HEK293 (cell line): Measurements from ENCODE around the gene CCDC50.

Source experiments
- CTCF ChIP-seq: fragments of 450-650 bp; formaldehyde crosslinking; IDR thresholded peaks from 2 replicates; pipeline ENCODE4 v1.5.1; 2016; ENCODE audit warnings: missing biosample characterization, missing genetic modification characterization
- ELK4 ChIP-seq: IDR thresholded peaks from 2 replicates; pipeline ENCODE4 v1.6.1; 2011; ENCODE audit warnings: mild to moderate bottlenecking, low read depth, low read length, borderline replicate concordance
- ZFP37 ChIP-seq: fragments of 450-650 bp; formaldehyde crosslinking; IDR thresholded peaks from 2 replicates; pipeline ENCODE4 v1.5.1; 2016; ENCODE audit warnings: missing biosample characterization, missing genetic modification characterization

DNA sequence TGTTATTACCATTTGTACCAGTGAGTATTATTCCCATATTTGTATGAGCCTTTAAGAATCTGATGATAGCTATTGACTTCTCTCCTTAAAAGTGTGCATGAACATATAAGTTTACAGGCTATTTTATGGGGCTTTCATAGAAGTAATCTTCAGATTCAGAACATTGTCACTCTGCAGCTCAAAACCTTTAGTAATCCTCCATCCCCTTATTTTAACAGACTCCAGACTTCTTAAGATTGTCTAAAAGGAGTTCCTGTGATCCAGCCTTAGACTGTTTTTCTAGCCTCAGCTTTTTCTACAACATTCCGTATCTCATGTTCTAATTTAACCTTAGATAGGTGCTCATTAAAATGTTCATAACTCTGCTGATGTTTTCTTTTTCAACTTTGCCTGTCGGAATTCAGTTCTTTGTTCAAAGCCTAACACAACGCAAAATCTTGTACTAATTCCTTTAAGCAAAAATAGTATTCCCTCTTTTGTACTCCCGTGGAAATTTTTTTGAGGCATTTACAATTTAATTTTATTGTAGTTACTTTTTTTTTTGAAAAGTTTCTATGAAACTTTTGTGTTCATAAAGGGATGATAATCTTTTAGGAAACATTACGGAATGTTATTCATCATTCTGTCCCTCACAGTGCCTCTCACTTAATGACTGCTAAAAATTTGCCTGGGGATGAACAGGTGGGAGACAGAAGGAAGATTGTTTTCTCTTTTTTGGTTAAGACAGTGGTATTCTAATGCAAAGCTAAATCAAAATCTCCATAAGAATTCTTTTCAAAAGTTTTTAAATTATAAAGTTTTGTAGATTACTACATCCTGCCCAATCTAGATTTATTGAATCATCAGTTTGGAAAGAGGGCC is 39.8 kb downstream of the CCDC50 start:
- TF ChIP-seq ZFP37, result no peak
- no peak for TF ChIP-seq ELK4
- no peak for TF ChIP-seq CTCF (tag by site-specific recombination)
